ENCODE data around the gene BRD3OS.

- TF ChIP-seq JUN (CRISPR knock-in tag; IDR thresholded peaks at IDR 0.05) (no peak), ZNF138 (CRISPR knock-in tag; conservative IDR thresholded peaks at IDR 0.05) (no peak), NR2C2 (CRISPR knock-in tag; IDR thresholded peaks at IDR 0.05) (no peak), IRF2 (CRISPR knock-in tag; IDR thresholded peaks at IDR 0.05; ENCODE audit: borderline replicate concordance, low read depth) (no peak), NFYB (CRISPR knock-in tag; conservative IDR thresholded peaks at IDR 0.05; ENCODE audit: low read depth) (no peak)
Observed at GRCh38 chr9:134043531-134043988, 18.3 kb downstream of the BRD3OS start.

Measured in WTC11 (cell line).